ENCODE results near the gene ASPSCR1. TPM values are rescaled to one million over a fixed set of nuclear protein-coding genes. Genes with fewer than 3 reads are reported as not detected.

Gene ASPSCR1
- total and polyA plus RNA-seq, 2 of the 13 experiments (the other 11 are each of a cell fraction or from before 2014, with no cell fraction given), result 274 to 314 TPM

DNA sequence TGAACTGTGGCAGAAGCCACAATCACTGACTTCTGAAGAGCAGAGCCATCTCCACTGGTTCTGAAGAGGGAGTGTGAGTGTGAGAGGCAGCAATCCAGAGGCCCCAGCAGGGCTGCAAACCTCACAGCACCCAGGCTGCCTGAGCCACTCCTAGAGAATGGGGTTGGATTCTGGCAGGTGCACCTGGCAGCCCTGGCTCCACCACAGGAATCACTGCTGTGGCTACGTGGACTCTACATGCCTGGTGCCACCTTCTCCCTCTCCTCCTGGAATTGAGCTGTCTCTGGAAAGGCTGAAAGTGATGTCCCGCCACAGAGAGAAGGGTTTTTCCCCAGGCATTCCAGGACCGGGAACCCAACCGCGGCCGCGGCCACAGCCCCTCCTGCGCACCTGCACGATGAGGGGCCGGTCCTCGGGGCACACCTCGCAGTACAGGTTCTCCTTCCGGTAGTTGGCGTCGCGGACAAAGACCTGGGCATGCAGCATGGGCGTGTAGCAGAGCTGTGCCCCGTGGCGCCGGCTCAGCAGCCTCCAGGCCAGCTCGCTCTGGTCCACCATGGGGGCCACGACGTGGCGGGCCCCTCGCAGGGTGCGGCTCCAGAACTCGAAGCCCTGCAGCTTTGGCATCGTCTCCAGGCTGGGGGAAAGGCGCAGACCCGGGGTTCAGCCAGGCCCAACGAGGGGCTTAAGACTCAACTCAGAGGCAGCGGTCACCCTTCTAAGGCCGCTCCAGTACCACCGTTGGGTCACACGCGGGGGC is 87.2 kb downstream of the ASPSCR1 start:
- Histone ChIP-seq H3K4me3 (replicated peaks in 1 of 3; ENCODE audit: insufficient read depth in 1 of 3, low read depth in 2 of 3, low read length in 3 of 3) (peak overlapping the region; percentile 69 to 99 (median 92)), H3K4me2 (ENCODE audit: low read depth, low read length) (peak overlapping the region; percentile 96), H3K4me1 (ENCODE audit: insufficient read depth, low read length) (peaks cover 28% of the 10 kb centered on the region), H4K20me1 (ENCODE audit: insufficient read depth, low read length) (no peaks in the 10 kb centered on the region), H3K36me3 (replicated peaks in 1 of 2; ENCODE audit: control insufficient read depth in 1 of 2, insufficient read depth in 2 of 2, low read length in 2 of 2) (peaks cover 21 to 40% of the 10 kb centered on the region in 2 experiments), H3K9ac (ENCODE audit: insufficient read depth, low read depth, low read length) (peak overlapping the region; percentile 95), H3K9me3 (ENCODE audit: low read length) (no peaks in the 10 kb centered on the region), H2AFZ (ENCODE audit: low read length) (no peak overlapping the region), H3K27me3 (ENCODE audit: control insufficient read depth in 1 of 2, insufficient read depth in 2 of 2, low read length in 2 of 2) (no peaks in the 10 kb centered on the region), H3K27ac (ENCODE audit: extremely low read length, insufficient read depth, low read length) (peak overlapping the region; percentile 64), H3K79me2 (ENCODE audit: insufficient read depth, low read length) (peaks cover 20% of the 10 kb centered on the region)
- ATAC-seq, result peak; percentile 44
- intact Hi-C loops (cut with micrococcal nuclease; ENCODE audit: unreplicated experiment), result no loop called here
- 4% methylated on average over 14 of the region's 36 CpGs for WGBS (ENCODE audit: low lambda C conversion rate)
- DNase-seq (ENCODE audit: low spot score), result peak; percentile 38
- POLR2A ChIA-PET, result interaction anchor here (0.6 to 3.4 kb wide), 7 partner anchors 8 to 42 kb away, joined by 3 to 14 read pairs (median 4); partner anchors contain the start of gene DCXR
- peak; percentile 23 for FAIRE-seq
- CTCF ChIA-PET (ENCODE audit: low intra/inter-chr PET ratio, low total read pairs), result no interaction called here
- in situ Hi-C loops (cut with HindIII; ENCODE audit: extremely low pct_ligation_motif_present, low pct_unique_long_range_greater_than_20kb), result no loop called here
- TSS peak; percentile 65 for BruUV-seq (replicated peaks)
- TF ChIP-seq ZNF143 (CRISPR knock-in tag; IDR thresholded peaks at IDR 0.05) (no peak; the same call in 1 of the 2 replicates), ATAD3A (CRISPR knock-in tag; IDR thresholded peaks at IDR 0.05) (no peak), KLF13 (CRISPR knock-in tag; IDR thresholded peaks at IDR 0.05) (no peak), MEIS1 (CRISPR knock-in tag; IDR thresholded peaks at IDR 0.05; ENCODE audit: borderline replicate concordance) (no peak), ZNF263 (CRISPR knock-in tag; IDR thresholded peaks at IDR 0.05) (no peak), ELF3 (CRISPR knock-in tag; IDR thresholded peaks at IDR 0.05) (no peak), ZNF180 (CRISPR knock-in tag; IDR thresholded peaks at IDR 0.05; ENCODE audit: borderline replicate concordance, low read depth) (no peak), U2AF1 (optimal IDR thresholded peaks at IDR 0.05; ENCODE audit: low read depth, low read length) (no peak)
- TF ChIP-seq, protein P1, sequence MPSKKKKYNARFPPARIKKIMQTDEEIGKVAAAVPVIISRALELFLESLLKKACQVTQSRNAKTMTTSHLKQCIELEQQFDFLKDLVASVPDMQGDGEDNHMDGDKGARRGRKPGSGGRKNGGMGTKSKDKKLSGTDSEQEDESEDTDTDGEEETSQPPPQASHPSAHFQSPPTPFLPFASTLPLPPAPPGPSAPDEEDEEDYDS (CRISPR knock-in tag; IDR thresholded peaks at IDR 0.05), result no peak
- TF ChIP-seq, protein P2, sequence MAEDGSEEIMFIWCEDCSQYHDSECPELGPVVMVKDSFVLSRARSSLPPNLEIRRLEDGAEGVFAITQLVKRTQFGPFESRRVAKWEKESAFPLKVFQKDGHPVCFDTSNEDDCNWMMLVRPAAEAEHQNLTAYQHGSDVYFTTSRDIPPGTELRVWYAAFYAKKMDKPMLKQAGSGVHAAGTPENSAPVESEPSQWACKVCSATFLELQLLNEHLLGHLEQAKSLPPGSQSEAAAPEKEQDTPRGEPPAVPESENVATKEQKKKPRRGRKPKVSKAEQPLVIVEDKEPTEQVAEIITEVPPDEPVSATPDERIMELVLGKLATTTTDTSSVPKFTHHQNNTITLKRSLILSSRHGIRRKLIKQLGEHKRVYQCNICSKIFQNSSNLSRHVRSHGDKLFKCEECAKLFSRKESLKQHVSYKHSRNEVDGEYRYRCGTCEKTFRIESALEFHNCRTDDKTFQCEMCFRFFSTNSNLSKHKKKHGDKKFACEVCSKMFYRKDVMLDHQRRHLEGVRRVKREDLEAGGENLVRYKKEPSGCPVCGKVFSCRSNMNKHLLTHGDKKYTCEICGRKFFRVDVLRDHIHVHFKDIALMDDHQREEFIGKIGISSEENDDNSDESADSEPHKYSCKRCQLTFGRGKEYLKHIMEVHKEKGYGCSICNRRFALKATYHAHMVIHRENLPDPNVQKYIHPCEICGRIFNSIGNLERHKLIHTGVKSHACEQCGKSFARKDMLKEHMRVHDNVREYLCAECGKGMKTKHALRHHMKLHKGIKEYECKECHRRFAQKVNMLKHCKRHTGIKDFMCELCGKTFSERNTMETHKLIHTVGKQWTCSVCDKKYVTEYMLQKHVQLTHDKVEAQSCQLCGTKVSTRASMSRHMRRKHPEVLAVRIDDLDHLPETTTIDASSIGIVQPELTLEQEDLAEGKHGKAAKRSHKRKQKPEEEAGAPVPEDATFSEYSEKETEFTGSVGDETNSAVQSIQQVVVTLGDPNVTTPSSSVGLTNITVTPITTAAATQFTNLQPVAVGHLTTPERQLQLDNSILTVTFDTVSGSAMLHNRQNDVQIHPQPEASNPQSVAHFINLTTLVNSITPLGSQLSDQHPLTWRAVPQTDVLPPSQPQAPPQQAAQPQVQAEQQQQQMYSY (CRISPR knock-in tag; IDR thresholded peaks at IDR 0.05), result no peak
- TF ChIP-seq, protein P3, sequence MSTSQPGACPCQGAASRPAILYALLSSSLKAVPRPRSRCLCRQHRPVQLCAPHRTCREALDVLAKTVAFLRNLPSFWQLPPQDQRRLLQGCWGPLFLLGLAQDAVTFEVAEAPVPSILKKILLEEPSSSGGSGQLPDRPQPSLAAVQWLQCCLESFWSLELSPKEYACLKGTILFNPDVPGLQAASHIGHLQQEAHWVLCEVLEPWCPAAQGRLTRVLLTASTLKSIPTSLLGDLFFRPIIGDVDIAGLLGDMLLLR (CRISPR knock-in tag; IDR thresholded peaks at IDR 0.05), result no peak
- TF ChIP-seq, protein P4, sequence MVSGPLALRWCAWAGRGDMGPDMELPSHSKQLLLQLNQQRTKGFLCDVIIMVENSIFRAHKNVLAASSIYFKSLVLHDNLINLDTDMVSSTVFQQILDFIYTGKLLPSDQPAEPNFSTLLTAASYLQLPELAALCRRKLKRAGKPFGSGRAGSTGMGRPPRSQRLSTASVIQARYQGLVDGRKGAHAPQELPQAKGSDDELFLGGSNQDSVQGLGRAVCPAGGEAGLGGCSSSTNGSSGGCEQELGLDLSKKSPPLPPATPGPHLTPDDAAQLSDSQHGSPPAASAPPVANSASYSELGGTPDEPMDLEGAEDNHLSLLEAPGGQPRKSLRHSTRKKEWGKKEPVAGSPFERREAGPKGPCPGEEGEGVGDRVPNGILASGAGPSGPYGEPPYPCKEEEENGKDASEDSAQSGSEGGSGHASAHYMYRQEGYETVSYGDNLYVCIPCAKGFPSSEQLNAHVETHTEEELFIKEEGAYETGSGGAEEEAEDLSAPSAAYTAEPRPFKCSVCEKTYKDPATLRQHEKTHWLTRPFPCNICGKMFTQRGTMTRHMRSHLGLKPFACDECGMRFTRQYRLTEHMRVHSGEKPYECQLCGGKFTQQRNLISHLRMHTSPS (CRISPR knock-in tag; IDR thresholded peaks at IDR 0.05; ENCODE audit: low read depth), result no peak; the same call in 1 of the 2 replicates
- TF ChIP-seq, protein P5, sequence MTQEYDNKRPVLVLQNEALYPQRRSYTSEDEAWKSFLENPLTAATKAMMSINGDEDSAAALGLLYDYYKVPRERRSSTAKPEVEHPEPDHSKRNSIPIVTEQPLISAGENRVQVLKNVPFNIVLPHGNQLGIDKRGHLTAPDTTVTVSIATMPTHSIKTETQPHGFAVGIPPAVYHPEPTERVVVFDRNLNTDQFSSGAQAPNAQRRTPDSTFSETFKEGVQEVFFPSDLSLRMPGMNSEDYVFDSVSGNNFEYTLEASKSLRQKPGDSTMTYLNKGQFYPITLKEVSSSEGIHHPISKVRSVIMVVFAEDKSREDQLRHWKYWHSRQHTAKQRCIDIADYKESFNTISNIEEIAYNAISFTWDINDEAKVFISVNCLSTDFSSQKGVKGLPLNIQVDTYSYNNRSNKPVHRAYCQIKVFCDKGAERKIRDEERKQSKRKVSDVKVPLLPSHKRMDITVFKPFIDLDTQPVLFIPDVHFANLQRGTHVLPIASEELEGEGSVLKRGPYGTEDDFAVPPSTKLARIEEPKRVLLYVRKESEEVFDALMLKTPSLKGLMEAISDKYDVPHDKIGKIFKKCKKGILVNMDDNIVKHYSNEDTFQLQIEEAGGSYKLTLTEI (CRISPR knock-in tag; conservative IDR thresholded peaks at IDR 0.05), result no peak
- TF ChIP-seq, protein P6, sequence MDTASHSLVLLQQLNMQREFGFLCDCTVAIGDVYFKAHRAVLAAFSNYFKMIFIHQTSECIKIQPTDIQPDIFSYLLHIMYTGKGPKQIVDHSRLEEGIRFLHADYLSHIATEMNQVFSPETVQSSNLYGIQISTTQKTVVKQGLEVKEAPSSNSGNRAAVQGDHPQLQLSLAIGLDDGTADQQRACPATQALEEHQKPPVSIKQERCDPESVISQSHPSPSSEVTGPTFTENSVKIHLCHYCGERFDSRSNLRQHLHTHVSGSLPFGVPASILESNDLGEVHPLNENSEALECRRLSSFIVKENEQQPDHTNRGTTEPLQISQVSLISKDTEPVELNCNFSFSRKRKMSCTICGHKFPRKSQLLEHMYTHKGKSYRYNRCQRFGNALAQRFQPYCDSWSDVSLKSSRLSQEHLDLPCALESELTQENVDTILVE (CRISPR knock-in tag; IDR thresholded peaks at IDR 0.05), result no peak
